ENCODE data around the gene NBPF4.
"Not testable (repeated sequence)": the region's sequence is repeated elsewhere in the genome, so short reads cannot be mapped to it uniquely, and the experiment has no call there.

NBPF4 gene

GRCh38 chr1:108214641-108215465, 29.0 kb downstream of the NBPF4 start:
- not testable (repeated sequence) for DNase-seq (ENCODE audit: low read depth in 2 of 3, low spot score in 1 of 3)

- DNase-seq (ENCODE audit: low read depth in 2 of 3, low spot score in 1 of 3): no peak
These were observed 32.9 kb downstream of the NBPF4 start for GRCh38 chr1:108211014-108211413.

GRCh38 chr1:108209456-108210108, 34.3 kb downstream of the NBPF4 start:
- DNase-seq (ENCODE audit: low read depth in 2 of 3, low spot score in 1 of 3): no peak

- no peak for DNase-seq (ENCODE audit: low read depth in 2 of 3, low spot score in 1 of 3)
These were observed 35.0 kb downstream of the NBPF4 start for GRCh38 chr1:108208724-108209446.

- DNase-seq (ENCODE audit: low read depth in 2 of 3, low spot score in 1 of 3): not testable (repeated sequence)
These were observed 40.3 kb downstream of the NBPF4 start for GRCh38 chr1:108203582-108203981.

GRCh38 chr1:108201687-108202086, 42.2 kb downstream of the NBPF4 start:
- DNase-seq (ENCODE audit: low read depth in 2 of 3, low spot score in 1 of 3): no peak

- peak in 2 of 3 donors; percentile 20 to 36 for DNase-seq (ENCODE audit: low read depth in 2 of 3, low spot score in 1 of 3)
These were observed 43.2 kb downstream of the NBPF4 start for GRCh38 chr1:108200687-108201051.

GRCh38 chr1:108199781-108200686, 43.8 kb downstream of the NBPF4 start, which contains the start of gene SLC25A24:
TSS of gene SLC25A24 (minus strand) at chr1:108200343. CDS start at chr1:108200138, 205 bp downstream.
- peak; percentile 34 to 72 (median 46) for DNase-seq (ENCODE audit: low read depth in 2 of 3, low spot score in 1 of 3)

- no peak for DNase-seq (ENCODE audit: low read depth in 2 of 3, low spot score in 1 of 3)
These were observed 44.6 kb downstream of the NBPF4 start for GRCh38 chr1:108199201-108199691.

GRCh38 chr1:108194051-108194450, 49.8 kb downstream of the NBPF4 start:
- no peak for DNase-seq (ENCODE audit: low read depth in 2 of 3, low spot score in 1 of 3)

- no peak for DNase-seq (ENCODE audit: low read depth in 2 of 3, low spot score in 1 of 3)
These were observed 50.5 kb downstream of the NBPF4 start for GRCh38 chr1:108193333-108193732.

GRCh38 chr1:108192581-108192980, 51.3 kb downstream of the NBPF4 start:
- DNase-seq (ENCODE audit: low read depth in 2 of 3, low spot score in 1 of 3): no peak

- DNase-seq (ENCODE audit: low read depth in 2 of 3, low spot score in 1 of 3): no peak
These were observed 53.0 kb downstream of the NBPF4 start for GRCh38 chr1:108190686-108191416.

GRCh38 chr1:108190001-108190634, 53.8 kb downstream of the NBPF4 start:
- no peak for DNase-seq (ENCODE audit: low read depth in 2 of 3, low spot score in 1 of 3)

- DNase-seq (ENCODE audit: low read depth in 2 of 3, low spot score in 1 of 3): no peak
These were observed 55.1 kb downstream of the NBPF4 start for GRCh38 chr1:108188801-108189200.

- no peak for DNase-seq (ENCODE audit: low read depth in 2 of 3, low spot score in 1 of 3)
These were observed 60.7 kb downstream of the NBPF4 start for GRCh38 chr1:108182959-108183700.

- no peak for DNase-seq (ENCODE audit: low read depth in 2 of 3, low spot score in 1 of 3)
These were observed 64.9 kb downstream of the NBPF4 start for GRCh38 chr1:108179018-108179417.
